ENCODE results near the gene LDHB. TPM values are rescaled to one million over a fixed set of nuclear protein-coding genes. Genes with fewer than 3 reads are reported as not detected.

LDHB gene
- polyA plus RNA-seq, 1 experiment: 1,189 TPM

GRCh38 chr12:21696625-21697024 lies 39.0 kb upstream of the LDHB start:
- ChIA-PET CTCF (interaction anchor here (0.9 to 5.6 kb wide), 12 partner anchors 13 to 639 kb away, joined by 3 to 450 read pairs (median 14); partner anchors contain the start of genes CMAS and KCNJ8), POLR2A (no interaction called here)
- no peaks in the 10 kb centered on the region for H3K9me3 ChIP-seq (ENCODE audit: control insufficient read depth, insufficient read depth, low read length)
- no peak for TF ChIP-seq CTCF (IDR thresholded peaks at IDR 0.05; ENCODE audit: low read depth, low read length)
- H3K27ac ChIP-seq (ENCODE audit: low read depth, low read length): no peak overlapping the region
- no peaks in the 10 kb centered on the region for H3K27me3 ChIP-seq (ENCODE audit: control insufficient read depth, insufficient read depth, low read length)
- DNase-seq (ENCODE audit: low read depth, low spot score): no peak
- H3K4me3 ChIP-seq (ENCODE audit: low read depth, low read length): no peak overlapping the region

- no peak for DNase-seq (ENCODE audit: low read depth, low spot score)
- ChIA-PET POLR2A (no interaction called here), CTCF (interaction anchor here (0.6 to 5.6 kb wide), 9 partner anchors 15 to 639 kb away, joined by 3 to 450 read pairs (median 5); no protein-coding TSS in a partner anchor)
- Histone ChIP-seq H3K9me3 (ENCODE audit: control insufficient read depth, insufficient read depth, low read length) (no peaks in the 10 kb centered on the region), H3K27ac (ENCODE audit: low read depth, low read length) (no peak overlapping the region), H3K27me3 (ENCODE audit: control insufficient read depth, insufficient read depth, low read length) (no peaks in the 10 kb centered on the region), H3K4me3 (ENCODE audit: low read depth, low read length) (no peak overlapping the region)
- no peak for TF ChIP-seq CTCF (IDR thresholded peaks at IDR 0.05; ENCODE audit: low read depth, low read length)
Observed at GRCh38 chr12:21695986-21696385, 38.3 kb upstream of the LDHB start.

- Histone ChIP-seq H3K27ac (ENCODE audit: low read depth, low read length) (no peak overlapping the region), H3K4me3 (ENCODE audit: low read depth, low read length) (no peak overlapping the region), H3K27me3 (ENCODE audit: control insufficient read depth, insufficient read depth, low read length) (no peaks in the 10 kb centered on the region), H3K9me3 (ENCODE audit: control insufficient read depth, insufficient read depth, low read length) (no peaks in the 10 kb centered on the region)
- TF ChIP-seq CTCF (IDR thresholded peaks at IDR 0.05; ENCODE audit: low read depth, low read length): no peak
- no peak for DNase-seq (ENCODE audit: low read depth, low spot score)
- POLR2A ChIA-PET: no interaction called here
- CTCF ChIA-PET: interaction anchor here (1.8 kb wide), 1 partner anchor 295 kb away, joined by 5 read pairs; no protein-coding TSS in a partner anchor
Observed at GRCh38 chr12:21694660-21695059, 37.0 kb upstream of the LDHB start.

GRCh38 chr12:21691515-21691914 lies 33.9 kb upstream of the LDHB start:
- 0 out of 2 replicates have a peak, but pooled peaks cover 2% of the 10 kb centered on the region for H3K9me3 ChIP-seq (ENCODE audit: control insufficient read depth, insufficient read depth, low read length)
- no peaks in the 10 kb centered on the region for H3K27me3 ChIP-seq (ENCODE audit: control insufficient read depth, insufficient read depth, low read length)
- CTCF ChIA-PET: interaction anchor here (1.0 to 1.2 kb wide), 2 partner anchors 11 to 327 kb away, joined by 3 read pairs; no protein-coding TSS in a partner anchor
- no peak overlapping the region for H3K4me3 ChIP-seq (ENCODE audit: low read depth, low read length)
- POLR2A ChIA-PET: no interaction called here
- no peak for DNase-seq (ENCODE audit: low read depth, low spot score)
- H3K27ac ChIP-seq (ENCODE audit: low read depth, low read length): no peak overlapping the region
- no peak for TF ChIP-seq CTCF (IDR thresholded peaks at IDR 0.05; ENCODE audit: low read depth, low read length)

GRCh38 chr12:21690704-21691368 lies 33.2 kb upstream of the LDHB start:
- H3K27me3 ChIP-seq (ENCODE audit: control insufficient read depth, insufficient read depth, low read length): no peaks in the 10 kb centered on the region
- no peak for TF ChIP-seq CTCF (IDR thresholded peaks at IDR 0.05; ENCODE audit: low read depth, low read length)
- POLR2A ChIA-PET: no interaction called here
- CTCF ChIA-PET: interaction anchor here (1.0 kb wide), 1 partner anchor 11 kb away, joined by 3 read pairs; no protein-coding TSS in a partner anchor
- H3K27ac ChIP-seq (ENCODE audit: low read depth, low read length): no peak overlapping the region
- 0 out of 2 replicates have a peak, but pooled peaks cover 2% of the 10 kb centered on the region for H3K9me3 ChIP-seq (ENCODE audit: control insufficient read depth, insufficient read depth, low read length)
- no peak overlapping the region for H3K4me3 ChIP-seq (ENCODE audit: low read depth, low read length)
- DNase-seq (ENCODE audit: low read depth, low spot score): no peak
